ENCODE data around the gene DDX23. TPM values are rescaled to one million over a fixed set of nuclear protein-coding genes. Genes with fewer than 3 reads are reported as not detected.
"Not testable (repeated sequence)": the region's sequence is repeated elsewhere in the genome, so short reads cannot be mapped to it uniquely, and the experiment has no call there.

Gene DDX23
- total RNA-seq (2014; rRNA removed; shearing (Covaris generic)), result 105 and 114 TPM in 2 replicates

DNA sequence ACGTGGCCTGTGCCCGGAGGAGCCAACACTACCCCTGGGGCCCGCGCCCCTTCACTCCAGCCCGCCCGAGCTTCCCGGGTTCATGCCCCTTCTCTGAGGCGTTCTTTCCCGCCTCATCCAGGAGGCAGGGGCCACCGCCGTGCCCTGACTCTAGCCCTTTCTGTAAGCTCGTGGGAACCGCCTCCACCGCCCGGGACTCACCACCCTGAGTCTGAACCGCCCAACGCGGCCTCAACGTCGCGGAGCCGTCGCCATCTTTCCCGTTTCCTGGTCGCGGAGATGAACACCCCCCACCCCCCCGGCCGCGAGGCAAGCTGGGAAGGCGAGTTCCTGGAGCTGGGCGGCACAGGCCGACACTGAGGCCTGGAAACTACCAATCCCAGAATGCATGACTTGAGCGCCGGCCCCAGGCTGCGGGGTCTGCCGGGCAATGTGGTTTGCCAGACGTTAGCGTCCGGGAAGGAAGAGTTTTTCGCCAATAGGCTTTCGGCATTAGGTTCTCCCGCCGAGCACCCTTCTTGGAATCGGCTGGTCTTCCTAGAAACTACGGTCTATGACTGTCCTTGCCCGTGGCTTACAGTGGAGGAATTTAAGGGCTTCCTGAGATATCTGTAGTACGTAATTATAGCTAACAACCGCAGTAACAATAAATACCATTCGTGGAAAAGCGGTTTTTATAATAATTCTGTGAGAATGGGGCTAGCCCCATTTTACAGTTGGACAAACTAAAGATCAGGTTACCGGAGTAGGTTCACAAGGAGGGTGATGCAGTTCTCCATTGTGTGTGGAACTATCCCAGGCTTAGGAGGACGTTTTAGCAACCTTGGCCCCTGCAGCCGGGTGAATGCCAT lies at the start of gene DDX23:
TSS of gene DDX23 (minus strand) at position 281 of the 851 bp plus-strand sequence. CDS start 6,381 bp downstream, outside the sequence.
- peak; percentile 93 for DNase-seq (ENCODE audit: low spot score)

DNA sequence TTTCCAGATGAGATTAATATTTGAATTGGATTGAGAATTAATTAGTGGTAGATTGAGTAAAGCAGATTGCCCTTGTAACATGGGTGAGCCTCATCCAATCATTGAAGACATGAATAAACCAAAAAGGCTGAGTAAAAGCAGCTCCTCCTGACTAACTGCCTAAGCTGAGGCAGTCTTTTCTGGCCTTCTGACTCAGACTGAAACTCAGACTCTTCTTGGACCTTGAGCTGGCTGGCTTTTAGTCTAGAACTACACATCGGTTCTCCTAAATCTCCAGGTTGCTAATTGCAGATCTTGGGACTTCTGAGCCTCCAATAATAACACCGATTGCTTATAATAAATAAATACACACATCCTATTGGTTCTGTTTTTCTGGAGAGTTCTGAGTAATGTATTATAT lies 49.3 kb upstream of the DDX23 start:
- no peak for DNase-seq (ENCODE audit: low spot score)

GRCh38 chr12:48899651-48900050 lies 47.7 kb upstream of the DDX23 start:
- no peak for DNase-seq (ENCODE audit: low spot score)

DNA sequence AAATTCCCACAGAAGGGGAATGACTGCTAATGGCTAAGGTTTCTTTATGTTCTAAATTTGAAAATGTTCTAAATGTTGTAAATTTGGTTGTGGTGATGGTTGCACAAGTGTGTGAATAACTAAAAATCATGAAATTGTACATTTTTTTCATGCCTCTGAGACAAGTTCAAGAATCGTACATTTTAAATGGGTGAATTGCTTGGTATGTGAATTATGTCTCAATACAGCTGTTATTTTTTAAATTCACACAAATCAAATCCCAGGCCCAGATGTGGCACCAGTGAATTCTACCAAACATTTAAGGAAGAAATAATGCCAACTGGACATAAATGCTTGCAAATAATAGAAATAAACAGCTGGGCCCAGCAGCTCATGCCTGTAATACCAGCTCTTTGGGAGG lies 42.3 kb upstream of the DDX23 start:
- no peak for DNase-seq (ENCODE audit: low spot score)

DNA sequence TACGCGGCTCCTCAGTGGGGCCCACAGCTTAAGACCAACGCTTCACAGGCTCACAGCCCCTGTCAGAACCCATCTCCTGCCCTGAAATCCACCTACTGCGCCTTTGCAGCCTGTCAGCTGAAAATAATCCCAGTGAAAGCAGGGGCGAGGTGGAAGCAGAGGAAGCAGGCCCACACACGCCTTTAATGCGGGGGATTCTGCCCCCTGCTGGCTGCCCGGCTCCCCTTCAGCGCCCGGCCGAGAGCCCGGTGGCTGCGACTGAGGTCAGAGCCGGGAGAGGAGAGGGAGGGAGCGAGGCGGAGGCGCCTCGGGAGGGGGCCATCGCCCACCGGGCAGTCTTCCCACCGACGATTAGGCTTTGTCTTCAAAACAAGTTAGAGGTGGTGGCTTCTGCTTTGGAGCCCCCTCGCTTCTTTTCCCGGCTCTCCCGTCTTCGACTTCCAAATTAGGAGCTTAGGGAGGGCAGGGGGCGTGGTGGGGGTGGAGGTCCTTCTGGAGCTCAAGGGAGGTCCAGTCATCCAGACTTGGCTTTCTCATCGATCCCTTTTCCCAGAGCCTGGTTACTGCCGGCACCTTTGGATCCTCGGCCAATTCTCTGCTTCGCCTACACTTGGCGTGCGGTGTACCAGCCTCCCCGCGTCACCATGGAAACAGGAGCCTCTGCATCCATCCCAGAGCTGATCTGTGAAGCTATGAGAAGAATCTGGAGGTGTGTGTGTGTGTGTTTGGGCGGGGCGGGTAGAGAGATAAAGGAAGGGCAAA lies 38.9 kb upstream of the DDX23 start:
- DNase-seq (ENCODE audit: low spot score), result peak; percentile 53

DNA sequence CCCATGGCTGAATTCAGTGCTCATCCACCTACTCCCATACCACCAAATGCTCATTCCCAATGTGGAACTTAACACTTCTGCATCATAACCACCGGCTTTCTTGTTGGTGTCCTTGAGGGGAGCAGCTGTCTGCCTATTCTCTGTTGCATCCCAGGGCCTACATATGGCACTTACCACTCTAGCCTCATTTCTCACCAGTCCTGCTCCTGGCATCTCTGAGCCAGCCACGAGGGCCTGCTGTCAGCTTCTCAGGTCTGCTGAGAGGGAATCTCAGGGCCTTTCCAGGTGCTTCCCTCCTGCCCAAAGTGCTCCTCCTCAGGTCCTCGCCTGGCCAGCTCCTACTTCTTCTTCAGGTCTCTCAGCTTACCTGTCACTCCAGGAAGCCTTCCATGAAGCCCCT lies 37.7 kb upstream of the DDX23 start:
- DNase-seq (ENCODE audit: low spot score), result no peak

DNA sequence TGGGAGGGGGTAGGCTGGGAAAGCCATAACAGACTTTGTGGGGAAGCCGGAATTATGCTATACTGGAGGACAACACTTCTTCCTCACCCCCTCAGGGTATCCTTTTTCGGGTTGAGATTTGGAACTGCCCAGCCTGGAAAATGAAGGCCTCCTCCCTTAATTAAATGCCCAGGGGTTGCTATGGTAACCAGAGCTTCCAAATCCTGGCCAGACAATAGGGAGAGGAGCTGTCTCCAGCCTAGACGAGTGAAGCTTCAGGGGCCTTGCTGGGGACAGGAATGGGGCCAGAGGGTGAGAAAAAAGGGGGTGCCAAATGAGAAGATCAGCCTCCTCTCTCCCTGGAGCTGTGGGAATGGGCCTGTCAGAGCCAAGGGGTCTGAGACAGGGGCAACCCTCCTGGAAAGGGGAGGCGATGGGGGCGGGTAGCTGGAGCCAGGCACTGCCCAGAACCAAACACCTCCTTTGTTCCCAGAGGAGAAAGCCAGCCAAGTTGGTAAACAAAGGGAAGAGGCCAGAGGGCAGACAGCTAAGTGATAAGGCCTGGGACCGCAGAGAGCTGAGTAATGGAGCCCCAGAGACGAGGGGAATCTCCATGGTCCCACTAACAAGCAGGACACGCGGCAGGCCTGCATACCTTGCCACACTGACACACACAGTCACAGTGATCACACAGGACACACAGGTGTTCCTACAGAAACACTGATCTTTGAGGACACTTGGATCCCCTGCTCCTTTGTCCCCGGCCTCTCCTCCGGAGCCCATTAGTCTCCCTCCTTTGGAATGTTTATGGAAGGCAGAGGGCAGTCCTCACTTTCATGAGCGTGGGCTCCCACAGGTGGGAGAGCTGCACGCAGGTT lies 31.6 kb upstream of the DDX23 start:
- DNase-seq (ENCODE audit: low spot score), result no peak

DNA sequence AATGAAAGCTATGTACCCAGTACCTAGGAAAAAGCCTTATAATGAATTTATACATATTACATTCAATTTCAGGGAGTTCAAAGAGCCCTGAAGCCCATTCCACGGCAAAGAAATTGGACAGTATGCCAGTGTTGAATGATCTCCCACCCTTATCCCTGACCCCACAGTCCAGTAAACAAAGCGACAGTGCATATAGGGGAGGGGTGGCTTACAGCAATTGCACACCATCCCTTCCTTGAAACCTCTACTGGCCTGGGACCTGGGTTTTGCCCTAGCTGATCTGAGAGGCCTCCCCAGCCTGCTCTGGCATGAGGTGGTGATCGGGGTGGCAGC lies 31.0 kb upstream of the DDX23 start:
- no peak for DNase-seq (ENCODE audit: low spot score)

DNA sequence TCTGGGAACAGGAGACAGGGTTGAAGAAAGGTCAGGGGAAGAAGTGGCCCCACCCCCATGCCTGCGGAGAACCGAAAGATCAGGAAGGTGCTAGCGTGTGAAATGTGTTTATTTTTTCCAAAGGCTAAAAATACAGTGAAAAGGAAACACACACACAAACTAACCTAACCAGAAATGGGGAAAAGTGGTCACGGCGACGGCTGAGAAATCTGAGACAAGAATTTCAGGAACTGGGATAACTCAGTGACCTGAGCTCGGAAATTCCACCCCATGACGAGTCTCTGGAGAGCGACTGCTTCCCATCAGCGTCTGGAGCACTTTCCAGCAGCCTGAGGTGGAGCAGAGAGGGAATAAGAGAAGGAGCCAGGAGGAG lies 30.3 kb upstream of the DDX23 start:
- DNase-seq (ENCODE audit: low spot score), result no peak

DNA sequence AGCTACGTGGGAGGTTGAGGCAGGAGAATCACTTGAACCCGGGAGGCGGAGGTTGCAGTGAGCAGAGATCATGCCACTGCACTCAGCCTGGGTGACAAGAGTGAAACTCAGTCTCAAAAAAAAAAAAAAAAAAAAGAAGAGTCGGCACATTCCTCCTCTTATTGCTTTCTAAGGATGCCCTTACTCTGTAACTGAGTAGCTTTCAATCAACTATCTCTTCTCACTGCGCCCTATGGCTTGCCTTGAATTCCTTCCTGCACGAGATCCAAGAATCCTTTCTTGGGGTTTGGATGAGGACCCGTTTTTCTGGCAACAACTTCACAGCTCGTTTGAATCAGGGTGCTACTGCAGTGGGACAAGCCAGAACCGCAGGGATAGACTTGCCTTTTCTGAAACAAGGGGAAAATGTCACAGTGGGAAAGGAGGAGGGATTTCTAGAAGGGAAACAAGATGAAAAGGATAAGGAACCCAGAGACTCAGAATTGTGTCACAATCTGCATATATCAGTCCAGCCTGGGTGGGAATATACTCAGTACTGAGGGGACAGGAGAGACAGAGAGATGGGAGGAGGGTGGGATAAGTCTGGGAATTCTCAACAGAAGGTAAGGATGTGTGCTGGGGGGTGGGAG lies 29.8 kb upstream of the DDX23 start:
- DNase-seq (ENCODE audit: low spot score), result no peak

- DNase-seq (ENCODE audit: low spot score), result no peak
These were observed 28.7 kb upstream of the DDX23 start for GRCh38 chr12:48880647-48881046.

DNA sequence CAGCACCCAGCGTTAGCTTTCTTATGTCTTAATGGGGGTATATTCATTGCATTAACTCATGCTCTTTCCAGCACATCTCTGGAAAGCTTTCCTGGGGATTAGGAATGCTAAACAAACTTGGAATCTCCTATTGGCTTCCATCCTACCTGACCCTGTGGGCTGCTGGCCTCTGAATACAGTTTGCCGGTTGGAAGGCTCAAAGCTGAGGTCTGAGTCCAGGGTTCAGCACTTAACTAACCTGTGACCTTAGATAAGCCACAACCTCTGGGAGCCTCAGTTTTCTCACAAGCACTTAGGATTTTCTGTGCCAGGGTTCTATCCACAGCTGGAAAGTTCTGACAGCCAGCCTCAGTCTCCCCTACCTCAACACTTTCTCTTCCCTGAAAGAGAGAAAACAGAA lies 26.6 kb upstream of the DDX23 start:
- no peak for DNase-seq (ENCODE audit: low spot score)

DNA sequence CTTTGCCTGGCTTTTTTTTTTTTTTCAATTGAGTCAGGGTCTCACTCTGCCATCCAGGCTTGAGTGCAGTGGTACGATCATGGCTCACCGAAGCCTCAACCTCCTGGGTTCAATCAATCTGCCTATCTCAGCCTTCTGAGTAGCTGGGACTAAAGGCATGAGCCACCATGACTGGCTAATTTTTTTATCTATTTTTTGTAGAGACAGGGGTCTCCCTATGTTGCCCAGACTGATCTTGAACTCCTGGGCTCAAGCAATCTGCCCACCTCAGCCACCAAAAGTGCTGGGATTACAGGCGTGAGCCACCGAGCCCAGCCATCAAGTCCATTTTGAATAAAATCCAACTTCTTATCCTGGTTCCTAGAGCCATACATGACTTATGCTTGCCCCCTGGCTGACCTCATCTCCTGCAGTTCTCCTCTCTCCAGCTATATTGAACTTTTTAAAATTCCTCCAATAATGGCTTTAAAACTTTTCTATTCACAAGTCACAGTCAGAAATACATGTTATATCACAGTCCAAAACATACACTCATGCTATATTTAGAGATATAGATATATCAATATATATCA lies 24.1 kb upstream of the DDX23 start:
- no peak for DNase-seq (ENCODE audit: low spot score)

- DNase-seq (ENCODE audit: low spot score), result not testable (repeated sequence)
These were observed 21.6 kb upstream of the DDX23 start for GRCh38 chr12:48873534-48873933.

GRCh38 chr12:48873096-48873495 lies 21.1 kb upstream of the DDX23 start:
- DNase-seq (ENCODE audit: low spot score), result no peak

GRCh38 chr12:48869191-48869590 lies 17.2 kb upstream of the DDX23 start:
- DNase-seq (ENCODE audit: low spot score), result no peak

DNA sequence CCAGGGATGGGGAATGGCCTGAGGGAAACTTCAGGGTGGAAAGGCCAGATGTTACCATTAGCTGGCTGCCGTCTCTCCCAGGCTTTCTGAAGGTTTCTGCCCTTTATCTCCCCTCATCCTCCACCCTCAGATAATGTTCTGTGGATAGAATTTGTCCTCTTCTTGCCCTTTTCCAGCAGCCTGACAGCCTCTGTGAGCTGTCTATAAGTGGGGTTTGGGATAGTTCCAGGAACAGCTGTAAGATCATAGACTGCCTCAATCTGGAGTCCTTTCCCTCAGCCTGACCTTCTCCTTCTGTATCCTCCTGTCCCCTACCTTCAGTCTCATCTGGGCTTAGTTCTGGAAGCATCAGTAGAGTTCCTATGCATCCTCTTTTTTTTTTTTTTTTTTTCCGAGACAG lies 16.5 kb upstream of the DDX23 start:
- DNase-seq (ENCODE audit: low spot score), result no peak

DNA sequence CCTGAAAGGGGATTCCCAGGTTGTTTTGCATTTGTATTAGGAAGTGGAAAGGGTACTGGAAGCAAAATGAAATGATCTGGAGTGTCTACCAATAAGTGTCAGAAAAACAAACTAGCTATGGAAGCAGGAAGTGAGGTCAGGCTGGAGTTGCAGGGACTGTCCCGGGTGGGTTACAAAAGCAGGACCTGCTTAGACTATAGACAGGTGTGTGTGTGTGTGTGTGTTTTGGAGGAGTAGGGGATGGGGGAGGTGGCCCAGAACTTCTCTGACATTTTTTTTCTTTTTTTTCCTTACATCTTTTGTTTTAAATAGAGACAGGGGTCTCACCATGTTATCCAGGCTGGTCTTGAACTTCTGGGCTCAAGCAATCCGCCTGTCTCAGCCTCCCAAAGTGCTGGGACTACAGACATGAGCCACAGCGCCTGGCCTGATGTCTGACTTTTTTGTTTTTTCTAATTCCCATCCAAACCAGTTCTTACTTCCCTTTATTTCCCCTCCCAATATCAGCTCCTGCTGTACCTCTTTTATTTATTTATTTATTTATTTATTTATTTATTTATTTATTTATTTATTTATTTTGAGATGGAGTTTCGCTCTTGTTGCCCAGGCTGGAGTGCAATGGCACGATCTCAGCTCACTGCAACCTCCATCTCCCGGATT lies 14.2 kb upstream of the DDX23 start:
- DNase-seq (ENCODE audit: low spot score), result no peak

GRCh38 chr12:48865281-48866051 lies 13.5 kb upstream of the DDX23 start, which contains the start of gene RND1:
TSS of gene RND1 (minus strand) at chr12:48865870. CDS start at chr12:48865767, 103 bp downstream.
- peak; percentile 91 for DNase-seq (ENCODE audit: low spot score)

DNA sequence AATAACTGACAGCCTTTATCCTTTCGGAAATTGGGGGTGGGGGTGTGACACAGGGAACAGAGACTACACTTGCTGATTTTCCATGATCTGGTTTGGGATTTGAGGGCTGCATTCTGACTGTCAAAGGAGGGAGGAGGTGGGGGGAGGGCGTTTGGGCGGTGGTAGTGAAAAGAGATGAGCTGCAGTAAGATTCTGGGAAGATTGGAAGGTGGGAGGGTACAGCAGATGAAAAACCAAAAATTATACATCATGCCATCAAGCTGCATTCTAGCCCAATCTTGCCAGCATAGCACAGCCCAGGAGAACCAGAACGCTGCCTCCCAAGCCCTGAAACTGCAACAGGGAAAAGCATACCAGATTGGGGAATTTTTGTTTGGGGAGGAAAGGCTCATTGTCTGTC lies 11.3 kb upstream of the DDX23 start:
- DNase-seq (ENCODE audit: low spot score), result no peak
